HG02943 (cell line): Measurements from ENCODE around the gene SNED1.

Experiments
- ATAC-seq: cut with Tn5 transposase; IDR thresholded peaks from one replicate; pipeline ENCODE4 v1.9.1; 2021; ENCODE audit warnings: mild to moderate bottlenecking, low read depth, moderate library complexity; ENCODE audit not compliant: unreplicated experiment

Gene SNED1

DNA sequence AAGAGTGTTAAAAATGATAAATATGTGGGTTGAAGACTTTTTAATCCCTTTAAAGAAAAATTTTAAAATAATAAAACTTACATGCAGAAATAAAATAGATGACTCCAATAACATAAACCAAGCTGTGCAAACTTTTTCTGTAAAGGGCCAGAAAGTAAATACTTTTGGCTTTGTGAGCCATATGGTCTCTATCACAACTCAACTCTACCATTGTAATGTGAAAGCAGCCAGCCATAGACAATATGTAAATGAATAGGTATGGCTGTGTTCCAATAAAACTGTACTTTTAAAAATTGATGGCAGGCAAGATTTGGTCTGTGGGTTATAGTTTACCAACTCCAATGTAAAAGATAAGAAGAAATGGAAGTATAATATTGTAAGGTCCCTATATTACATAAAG lies 45.2 kb downstream of the SNED1 start:
- no peak for ATAC-seq

DNA sequence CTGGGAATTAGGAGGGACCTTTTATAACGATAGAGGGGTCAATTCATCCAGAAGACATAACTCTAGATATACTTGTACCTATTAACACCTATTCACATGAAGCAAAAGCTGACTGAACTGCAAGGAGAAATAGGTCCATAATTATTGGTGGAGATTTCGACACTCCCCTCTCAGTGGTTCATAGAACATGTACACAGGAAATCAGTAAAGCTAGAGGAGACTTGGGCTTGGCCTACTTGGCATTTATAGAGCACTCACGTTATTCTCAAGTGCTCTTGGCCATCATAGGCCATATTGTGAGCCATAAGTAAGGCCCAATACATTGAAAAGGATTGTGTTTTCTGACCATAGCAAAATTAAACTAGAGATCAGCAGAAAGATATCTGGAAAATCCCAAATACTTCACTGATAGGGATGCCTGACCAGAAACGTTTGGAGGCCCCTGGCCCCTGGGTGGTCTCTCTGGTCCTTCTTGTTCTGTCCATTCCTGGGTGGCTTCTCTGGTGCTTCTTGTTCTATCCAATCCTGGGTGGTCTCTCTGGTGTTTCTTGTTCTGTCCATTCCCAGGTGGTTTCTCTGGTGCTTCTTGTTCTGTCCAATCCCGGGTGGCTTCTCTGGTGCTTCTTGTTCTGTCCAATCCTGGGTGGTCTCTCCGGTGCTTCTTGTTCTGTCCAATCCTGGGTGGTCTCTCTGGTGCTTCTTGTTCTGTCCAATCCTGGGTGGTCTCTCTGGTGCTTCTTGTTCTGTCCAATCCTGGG lies 49.0 kb downstream of the SNED1 start:
- ATAC-seq: no peak

DNA sequence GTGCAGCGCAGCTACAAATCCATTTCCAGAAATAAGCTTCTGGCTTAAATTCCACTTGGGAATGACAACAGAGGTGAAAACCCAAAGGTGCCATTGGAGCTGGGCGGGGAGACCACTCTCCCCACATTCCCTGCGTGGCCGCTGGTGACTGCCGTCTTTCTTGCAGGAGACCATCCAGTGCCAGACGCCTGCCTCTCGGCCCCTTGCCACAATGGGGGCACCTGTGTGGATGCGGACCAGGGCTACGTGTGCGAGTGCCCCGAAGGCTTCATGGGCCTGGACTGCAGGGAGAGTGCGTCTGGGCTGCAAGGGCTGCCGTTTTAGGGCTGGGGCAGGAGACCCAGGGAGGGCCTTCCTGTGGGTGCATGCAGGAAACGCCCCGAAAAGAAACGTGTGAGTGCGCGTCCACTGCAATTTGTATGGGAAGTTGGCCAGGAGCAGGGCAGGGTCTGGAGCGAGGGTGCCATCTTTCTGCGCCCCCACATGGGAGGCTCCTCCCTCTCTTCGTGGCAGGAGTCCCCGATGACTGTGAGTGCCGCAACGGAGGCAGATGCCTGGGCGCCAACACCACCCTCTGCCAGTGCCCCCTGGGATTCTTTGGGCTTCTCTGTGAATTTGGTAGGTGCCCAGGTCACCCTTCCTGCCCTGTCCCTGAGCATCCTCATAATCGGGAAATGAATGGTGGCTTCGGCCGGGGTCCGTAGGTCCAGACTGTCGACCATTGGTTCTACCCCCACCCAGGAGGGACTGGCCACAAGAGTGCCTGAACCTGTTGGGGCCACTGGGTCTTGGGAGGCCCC lies 49.9 kb downstream of the SNED1 start:
- ATAC-seq: no peak

DNA sequence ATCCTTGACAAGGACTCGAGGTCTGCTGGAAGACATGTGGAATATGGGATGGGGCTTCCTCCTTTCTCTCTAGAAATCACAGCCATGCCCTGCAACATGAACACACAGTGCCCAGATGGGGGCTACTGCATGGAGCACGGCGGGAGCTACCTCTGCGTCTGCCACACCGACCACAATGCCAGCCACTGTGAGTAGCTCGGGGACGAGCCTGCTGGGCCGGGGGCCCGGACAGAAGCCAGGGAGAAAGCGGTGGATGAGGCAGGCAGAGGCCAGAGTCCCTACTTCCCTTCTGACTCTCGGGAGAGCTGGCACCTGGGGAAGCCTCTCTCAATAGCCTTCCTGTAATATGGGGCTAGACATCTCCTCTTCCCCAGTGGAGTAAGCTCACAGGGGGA lies 50.5 kb downstream of the SNED1 start:
- ATAC-seq: no peak

DNA sequence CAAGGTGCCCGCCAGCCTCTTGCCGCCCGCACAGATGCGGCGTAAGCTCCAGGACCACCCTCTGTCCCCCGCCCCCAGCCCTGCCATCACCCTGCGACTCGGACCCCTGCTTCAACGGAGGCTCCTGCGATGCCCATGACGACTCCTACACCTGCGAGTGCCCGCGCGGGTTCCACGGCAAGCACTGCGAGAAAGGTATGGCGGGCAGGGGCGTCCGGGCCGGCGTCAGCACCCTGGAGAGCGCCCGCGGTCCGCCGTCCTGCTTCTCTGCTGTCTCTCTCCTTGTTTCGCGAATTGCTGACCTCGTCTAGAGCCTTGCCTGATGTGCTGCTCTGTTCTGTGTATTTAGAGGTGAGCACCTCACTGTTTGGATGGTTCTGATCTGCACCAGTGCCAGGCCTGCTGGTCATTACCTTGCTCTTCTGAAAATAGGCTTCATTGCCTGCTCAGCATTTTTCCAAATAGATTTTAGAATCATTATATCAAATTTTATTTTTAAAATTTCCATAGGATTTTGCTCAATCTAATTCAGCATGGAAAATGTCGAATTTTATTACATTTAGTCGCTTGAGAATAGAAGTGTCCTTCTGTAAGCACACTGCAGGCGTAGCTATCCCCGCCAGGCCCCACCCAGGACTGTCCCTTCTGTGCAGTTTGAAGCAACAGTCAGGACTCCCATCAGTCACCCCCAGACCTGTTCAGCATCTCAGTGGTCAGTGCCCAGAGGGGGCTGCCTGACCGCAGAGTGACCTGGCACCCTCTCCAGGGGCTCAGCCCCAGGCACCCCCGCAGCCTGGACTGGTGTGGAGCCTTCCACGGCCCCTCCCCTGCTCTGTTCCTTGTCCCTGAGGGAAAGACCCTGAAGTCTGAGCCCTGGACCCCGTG lies 51.6 kb downstream of the SNED1 start:
- no peak for ATAC-seq

DNA sequence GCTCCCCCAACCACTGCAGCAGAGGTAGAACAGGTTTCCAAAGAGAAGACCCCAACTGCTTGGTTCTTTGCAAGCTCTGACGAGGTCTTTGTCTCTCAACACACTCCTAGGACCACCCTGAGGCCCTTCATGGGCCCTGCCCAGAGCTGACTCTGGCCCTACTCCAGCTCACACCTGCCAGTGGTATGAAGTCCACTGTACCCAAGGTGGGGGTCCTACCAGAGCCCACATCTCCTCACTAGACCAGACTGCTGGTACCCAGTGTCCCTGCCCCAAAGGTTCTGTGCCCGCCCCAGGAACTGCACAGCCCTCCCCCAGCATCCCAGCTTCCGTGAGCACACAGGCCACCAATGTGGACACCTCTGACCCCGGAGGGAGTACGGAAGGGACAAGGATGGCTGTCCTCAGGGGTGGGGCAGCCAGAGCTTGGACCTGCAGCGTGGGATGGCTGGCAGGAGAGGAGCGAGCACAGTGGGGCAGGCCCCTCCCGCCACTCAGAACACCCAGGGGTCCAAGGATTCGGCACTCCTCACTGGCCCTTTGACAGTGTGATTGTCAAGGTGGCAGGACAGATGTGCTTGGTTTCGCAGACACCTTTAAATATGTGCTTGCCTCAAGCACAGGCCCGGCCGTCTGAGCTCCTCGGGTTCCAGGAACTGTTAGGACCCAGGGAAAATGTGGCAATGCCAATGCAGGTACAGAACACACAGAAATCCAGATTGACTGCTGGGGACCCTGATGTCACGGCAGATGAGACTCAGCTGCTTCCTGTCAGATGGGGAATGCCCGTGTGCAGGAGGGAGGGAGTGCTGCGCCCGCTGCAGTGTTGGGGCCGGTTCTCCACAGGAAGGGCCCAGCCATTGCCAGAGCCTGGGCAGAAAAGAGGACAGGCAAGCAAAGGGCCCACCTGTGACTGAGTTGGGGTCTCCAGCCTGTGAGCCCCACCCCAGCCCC lies 52.5 kb downstream of the SNED1 start:
- ATAC-seq: no peak

DNA sequence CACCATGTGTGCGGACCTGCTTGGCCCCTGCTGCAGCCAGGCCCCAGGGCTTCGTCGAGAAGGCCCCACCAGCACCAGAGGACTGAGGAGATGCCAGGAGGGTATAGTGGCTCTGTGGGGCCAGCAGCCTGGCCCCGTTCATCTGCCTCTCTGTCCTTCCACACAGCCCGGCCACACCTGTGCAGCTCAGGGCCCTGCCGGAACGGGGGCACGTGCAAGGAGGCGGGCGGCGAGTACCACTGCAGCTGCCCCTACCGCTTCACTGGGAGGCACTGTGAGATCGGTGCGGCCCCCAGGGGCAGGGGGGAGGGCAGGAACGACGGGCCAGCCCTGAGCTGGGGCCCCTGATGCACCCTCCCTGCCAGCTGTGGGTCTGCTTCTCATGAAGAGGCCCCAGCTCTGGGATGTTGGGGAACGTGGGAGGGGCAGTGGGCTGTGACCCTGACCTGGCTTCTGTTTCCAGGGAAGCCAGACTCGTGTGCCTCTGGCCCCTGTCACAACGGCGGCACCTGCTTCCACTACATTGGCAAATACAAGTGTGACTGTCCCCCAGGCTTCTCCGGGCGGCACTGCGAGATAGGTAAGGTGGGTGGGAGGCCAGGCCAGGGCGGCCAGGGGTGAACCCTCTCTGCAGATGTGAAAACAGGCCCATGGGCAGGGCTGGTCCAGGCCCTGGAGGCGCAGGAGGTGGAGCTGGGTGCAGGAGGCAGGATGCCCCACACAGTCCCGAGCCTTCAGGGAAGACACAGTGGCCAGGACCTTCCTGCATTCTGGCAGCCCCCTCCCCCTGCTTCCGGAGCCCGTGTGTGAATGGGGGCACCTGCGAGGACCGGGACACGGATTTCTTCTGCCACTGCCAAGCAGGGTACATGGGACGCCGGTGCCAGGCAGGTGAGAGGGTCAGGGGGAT lies 53.4 kb downstream of the SNED1 start:
- ATAC-seq: no peak

DNA sequence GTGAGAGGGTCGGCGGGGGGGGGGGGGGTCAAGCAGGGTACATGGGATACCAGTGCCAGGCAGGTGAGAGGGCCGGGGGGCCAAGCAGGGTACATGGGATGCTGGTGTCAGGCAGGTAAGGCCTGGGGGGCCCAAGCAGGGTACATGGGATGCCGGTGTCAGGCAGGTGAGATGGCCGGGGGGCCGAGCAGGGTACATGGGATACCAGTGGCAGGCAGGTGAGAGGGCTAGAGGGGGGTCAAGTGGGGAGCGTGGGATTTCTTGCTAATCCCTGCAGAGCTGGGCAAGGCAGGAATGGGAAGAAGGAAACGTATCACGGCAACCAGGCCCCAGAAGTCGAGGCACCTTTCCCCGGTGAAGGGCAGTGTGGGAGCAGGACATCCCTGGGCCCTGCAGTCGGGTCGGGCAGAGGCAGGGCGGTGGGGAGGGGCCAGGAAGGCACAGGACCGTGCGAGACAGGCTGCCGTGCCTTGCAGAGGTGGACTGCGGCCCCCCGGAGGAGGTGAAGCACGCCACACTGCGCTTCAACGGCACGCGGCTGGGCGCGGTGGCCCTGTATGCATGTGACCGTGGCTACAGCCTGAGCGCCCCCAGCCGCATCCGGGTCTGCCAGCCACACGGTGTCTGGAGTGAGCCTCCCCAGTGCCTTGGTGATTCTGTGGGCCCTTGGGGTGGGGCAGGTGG lies 54.4 kb downstream of the SNED1 start:
- ATAC-seq: no peak

DNA sequence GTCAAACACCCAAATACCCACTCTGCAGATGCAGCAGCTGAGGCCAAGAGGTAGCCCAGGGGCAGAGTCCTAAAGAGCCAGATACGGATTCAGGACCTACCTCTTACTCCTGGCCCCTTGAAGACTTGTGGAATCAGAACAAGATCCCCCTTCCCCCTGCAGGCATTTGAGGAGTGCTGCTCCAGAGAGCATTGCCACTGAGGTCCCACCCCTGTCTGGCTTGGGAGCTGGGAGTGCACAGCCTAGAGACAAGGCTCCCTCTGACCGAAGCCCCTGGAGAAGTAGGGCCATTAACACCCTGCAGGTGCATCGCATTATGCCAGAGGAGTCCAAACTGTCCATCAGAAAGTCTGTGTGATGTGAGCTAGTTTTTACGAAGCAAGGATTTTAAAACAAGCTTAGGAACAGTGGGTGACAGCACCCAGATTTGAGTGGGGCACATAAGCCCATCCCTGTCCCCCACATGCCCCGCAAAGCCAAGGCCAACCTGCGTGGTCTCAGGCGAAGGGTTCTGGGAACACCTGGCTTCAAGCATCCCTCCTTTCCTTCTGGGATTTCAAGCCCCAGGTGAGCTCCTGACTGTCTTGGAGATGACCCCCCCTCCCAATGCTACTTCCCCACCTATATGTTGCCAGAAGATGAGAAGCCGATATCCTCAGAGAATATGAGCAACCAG lies 55.3 kb downstream of the SNED1 start:
- no peak for ATAC-seq

DNA sequence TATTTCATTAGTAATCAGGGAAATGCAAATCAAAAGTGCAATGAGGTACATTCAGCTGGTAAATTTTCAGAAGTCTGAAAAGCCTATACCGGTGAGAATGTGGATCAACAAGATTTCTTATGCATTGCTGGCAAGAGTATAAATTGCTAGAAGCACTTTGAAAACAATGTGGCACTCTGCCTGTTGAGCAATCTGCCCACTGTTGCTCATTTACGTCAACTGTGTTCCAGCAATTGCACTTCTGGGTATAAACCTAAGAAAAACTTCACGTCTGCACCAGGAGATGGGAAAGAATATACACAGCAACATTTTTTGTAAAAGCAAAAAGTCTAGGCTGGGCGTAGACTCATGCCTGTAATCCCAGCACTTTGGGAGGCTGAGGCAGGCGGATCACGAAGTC lies 62.9 kb downstream of the SNED1 start:
- ATAC-seq: no peak

DNA sequence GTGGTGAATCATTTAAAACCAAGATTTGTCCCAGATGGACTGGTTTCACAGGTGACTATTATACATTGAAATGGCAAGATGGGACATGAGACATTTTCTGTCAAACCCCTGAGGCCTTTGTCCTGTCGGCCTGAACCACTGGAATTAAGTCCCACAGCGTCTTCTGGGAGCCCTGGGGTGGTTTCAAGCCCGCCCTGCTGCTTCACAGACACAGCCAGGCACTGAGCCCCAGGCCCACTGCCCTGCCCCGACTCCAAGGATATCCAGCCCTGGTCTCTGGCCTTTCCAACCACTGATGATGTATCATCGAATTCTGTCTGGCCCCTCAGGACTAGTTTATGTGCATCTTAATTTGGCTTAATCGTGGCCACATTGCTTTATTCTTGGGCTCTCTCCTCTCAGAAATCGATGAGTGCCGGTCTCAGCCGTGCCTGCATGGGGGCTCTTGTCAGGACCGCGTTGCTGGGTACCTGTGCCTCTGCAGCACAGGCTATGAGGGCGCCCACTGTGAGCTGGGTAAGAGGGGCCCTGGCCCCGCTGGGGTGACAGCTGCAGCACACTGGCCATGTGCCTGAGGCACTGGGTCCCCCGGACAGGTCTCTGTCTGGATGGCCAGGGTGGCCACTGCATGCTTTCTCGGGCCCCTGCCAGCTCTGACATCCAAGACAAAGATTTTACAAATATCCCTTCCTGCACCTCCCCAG lies 64.1 kb downstream of the SNED1 start:
- ATAC-seq: no peak

GRCh38 chr2:241063093-241063551 lies 64.7 kb downstream of the SNED1 start:
- no peak for ATAC-seq

GRCh38 chr2:241063587-241063986 lies 65.2 kb downstream of the SNED1 start:
- ATAC-seq: no peak

DNA sequence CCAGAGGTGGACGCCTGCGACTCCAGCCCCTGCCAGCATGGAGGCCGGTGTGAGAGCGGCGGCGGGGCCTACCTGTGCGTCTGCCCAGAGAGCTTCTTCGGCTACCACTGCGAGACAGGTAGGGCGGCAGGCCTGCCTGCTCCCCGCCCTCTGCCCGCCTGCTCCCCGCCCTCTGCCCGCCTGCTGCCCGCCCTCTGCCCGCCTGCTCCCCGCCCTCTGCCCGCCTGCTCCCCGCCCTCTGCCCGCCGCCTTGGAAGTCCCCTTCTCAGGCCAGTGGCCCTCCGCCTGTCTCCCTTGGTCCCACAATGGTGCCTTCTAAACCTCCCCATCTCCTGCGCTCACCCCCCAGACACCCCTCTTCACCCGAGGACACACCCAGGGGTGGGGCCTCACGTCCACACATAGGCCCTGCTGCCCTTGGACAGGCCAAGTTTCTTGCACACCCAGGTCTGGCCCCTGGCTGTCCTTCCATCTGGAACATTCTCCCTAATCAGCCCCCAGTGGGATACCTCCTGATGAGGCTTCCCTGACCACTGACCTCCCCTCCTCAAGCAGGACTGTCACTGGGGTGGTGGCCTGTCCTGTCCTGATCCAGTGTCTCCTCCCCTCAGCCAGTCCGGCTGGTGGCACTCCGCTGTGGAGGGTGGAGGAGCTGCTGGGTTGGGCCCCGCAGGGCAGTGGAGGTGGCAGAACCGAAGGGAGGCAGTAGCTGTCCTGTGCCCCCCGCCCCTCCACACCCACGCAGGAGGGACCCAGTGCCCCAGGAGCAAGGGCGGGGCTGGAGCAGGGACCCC lies 65.8 kb downstream of the SNED1 start:
- no peak for ATAC-seq

- no peak for ATAC-seq
Measured at GRCh38 chr2:241064802-241065354, 66.5 kb downstream of the SNED1 start.

GRCh38 chr2:241065355-241065803 lies 67.0 kb downstream of the SNED1 start:
- no peak for ATAC-seq
